A673 (cell line): Measurements from ENCODE around the gene SIM2.

Experiments
- EZH2 ChIP-seq: fragments of 200-600 bp; sonication (generic); IDR thresholded peaks from 2 replicates; pipeline ENCODE4 v1.6.1; 2017; ENCODE audit warnings: borderline replicate concordance, low read depth, mild to moderate bottlenecking, mixed read lengths, antibody characterized with exemption, low read length; ENCODE audit not compliant: poor library complexity, severe bottlenecking
- TF ChIP-seq, protein P1 (sequence below): fragments of 300-800, 200-600 bp; sonication (generic); conservative IDR thresholded peaks from 2 replicates; pipeline ENCODE4 v1.5.1; 2017; ENCODE audit warnings: low read depth, mild to moderate bottlenecking, antibody characterized with exemption, low read length, moderate library complexity, mixed read lengths

DNA sequence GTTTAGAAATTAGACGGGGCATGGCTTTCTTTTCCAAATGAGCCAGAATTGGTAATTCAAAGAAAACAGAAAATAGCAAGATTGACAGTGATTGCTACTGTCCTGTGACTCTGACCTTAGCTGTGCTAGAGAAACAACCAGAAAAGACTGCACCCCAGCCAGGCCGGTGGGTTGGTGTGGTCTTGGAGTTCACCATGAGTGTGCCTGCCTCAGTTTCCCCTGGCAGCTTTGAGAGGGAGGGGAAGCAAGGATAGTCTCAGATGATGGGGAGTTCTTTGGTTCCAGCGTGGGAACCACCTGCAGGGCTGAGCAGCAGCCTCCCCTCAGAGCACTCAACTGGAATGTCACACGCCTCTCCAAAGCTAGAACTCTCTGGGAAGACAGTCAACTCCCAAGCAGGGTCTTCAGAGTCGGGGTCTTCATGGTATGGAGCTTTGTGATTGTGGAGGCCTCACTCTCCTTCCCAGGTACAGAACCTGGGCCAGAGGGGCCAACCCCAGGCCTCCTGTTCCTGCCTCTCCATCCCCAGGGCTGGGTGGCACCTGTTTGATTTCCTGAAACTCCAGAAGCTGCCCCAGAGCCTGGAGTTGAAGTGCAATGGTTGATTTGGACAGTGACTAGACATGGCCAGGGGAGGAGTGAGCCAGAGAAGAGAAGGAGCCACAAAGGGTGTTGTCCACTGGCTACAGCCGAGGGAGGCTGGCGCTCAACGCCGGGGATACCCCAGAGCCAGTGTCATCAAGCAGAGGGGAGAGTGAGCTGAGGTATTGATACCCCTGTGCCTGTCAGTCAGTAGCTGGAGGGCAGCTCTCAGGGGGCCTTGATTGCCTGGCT, 35.7 kb downstream of the SIM2 start:
- TF ChIP-seq EZH2 = no peak
- TF ChIP-seq, protein P1, sequence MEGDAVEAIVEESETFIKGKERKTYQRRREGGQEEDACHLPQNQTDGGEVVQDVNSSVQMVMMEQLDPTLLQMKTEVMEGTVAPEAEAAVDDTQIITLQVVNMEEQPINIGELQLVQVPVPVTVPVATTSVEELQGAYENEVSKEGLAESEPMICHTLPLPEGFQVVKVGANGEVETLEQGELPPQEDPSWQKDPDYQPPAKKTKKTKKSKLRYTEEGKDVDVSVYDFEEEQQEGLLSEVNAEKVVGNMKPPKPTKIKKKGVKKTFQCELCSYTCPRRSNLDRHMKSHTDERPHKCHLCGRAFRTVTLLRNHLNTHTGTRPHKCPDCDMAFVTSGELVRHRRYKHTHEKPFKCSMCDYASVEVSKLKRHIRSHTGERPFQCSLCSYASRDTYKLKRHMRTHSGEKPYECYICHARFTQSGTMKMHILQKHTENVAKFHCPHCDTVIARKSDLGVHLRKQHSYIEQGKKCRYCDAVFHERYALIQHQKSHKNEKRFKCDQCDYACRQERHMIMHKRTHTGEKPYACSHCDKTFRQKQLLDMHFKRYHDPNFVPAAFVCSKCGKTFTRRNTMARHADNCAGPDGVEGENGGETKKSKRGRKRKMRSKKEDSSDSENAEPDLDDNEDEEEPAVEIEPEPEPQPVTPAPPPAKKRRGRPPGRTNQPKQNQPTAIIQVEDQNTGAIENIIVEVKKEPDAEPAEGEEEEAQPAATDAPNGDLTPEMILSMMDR = no peak
